GM18867 (cell line): ENCODE results near the gene ZMIZ2.
A peak's percentile ranks its signal among the peaks of the same experiment; 100 is the strongest.
"Not testable (repeated sequence)": the region's sequence is repeated elsewhere in the genome, so short reads cannot be mapped to it uniquely, and the experiment has no call there.

ENCODE experiments used
- ATAC-seq: cut with Tn5 transposase; IDR thresholded peaks from one replicate; pipeline ENCODE4 v1.9.1; 2021; ENCODE audit warnings: mild to moderate bottlenecking, moderate library complexity; ENCODE audit not compliant: unreplicated experiment

The ZMIZ2 gene

GRCh38 chr7:44748045-44748947 lies at the start of gene ZMIZ2:
Gene ZMIZ2, plus strand, starts transcription at chr7:44748847. Its CDS starts 7,403 bp downstream, at chr7:44756250.
- peak; percentile 74 for ATAC-seq

GRCh38 chr7:44699598-44699997 lies 49.0 kb upstream of the ZMIZ2 start:
- ATAC-seq, result not testable (repeated sequence)

GRCh38 chr7:44700322-44700721 lies 48.3 kb upstream of the ZMIZ2 start:
- no peak for ATAC-seq

GRCh38 chr7:44703391-44703790 lies 45.3 kb upstream of the ZMIZ2 start:
- not testable (repeated sequence) for ATAC-seq

- ATAC-seq, result no peak
Measured at GRCh38 chr7:44703921-44704320, 44.7 kb upstream of the ZMIZ2 start.

GRCh38 chr7:44705434-44705833 lies 43.2 kb upstream of the ZMIZ2 start:
- no peak for ATAC-seq

GRCh38 chr7:44706788-44707557 lies 41.7 kb upstream of the ZMIZ2 start:
- no peak for ATAC-seq

GRCh38 chr7:44707558-44708230 lies 41.0 kb upstream of the ZMIZ2 start:
- no peak for ATAC-seq

- no peak for ATAC-seq
Measured at GRCh38 chr7:44709011-44709915, 39.4 kb upstream of the ZMIZ2 start.

GRCh38 chr7:44709945-44710596 lies 38.6 kb upstream of the ZMIZ2 start:
- ATAC-seq, result no peak

GRCh38 chr7:44711528-44711927 lies 37.1 kb upstream of the ZMIZ2 start:
- ATAC-seq, result no peak

GRCh38 chr7:44712012-44712411 lies 36.6 kb upstream of the ZMIZ2 start:
- ATAC-seq, result no peak

- ATAC-seq, result no peak
Measured at GRCh38 chr7:44713141-44713540, 35.5 kb upstream of the ZMIZ2 start.

- no peak for ATAC-seq
Measured at GRCh38 chr7:44713680-44714335, 34.8 kb upstream of the ZMIZ2 start.

- ATAC-seq, result no peak
Measured at GRCh38 chr7:44716205-44716604, 32.4 kb upstream of the ZMIZ2 start.

- ATAC-seq, result no peak
Measured at GRCh38 chr7:44720301-44720700, 28.3 kb upstream of the ZMIZ2 start.

GRCh38 chr7:44724276-44724675 lies 24.4 kb upstream of the ZMIZ2 start:
- no peak for ATAC-seq

GRCh38 chr7:44726250-44726649 lies 22.4 kb upstream of the ZMIZ2 start:
- ATAC-seq, result not testable (repeated sequence)
